K562 (cell line): ENCODE data around the gene NFIL3.

Experiments
- BRD4 ChIP-seq: fragments of 200-600 bp; sonication (generic); IDR thresholded peaks from 2 replicates; pipeline ENCODE4 v1.6.1; 2017; ENCODE audit warnings: inconsistent platforms
- CCAR2 ChIP-seq: fragments of 200-400 bp; formaldehyde crosslinking; IDR thresholded peaks from 2 replicates; pipeline ENCODE4 v1.6.1; 2017; ENCODE audit warnings: mild to moderate bottlenecking, low read depth, low read length
- JUND ChIP-seq, 2 experiments: IDR thresholded peaks; 2 replicates in 1 of 2; 3 replicates in 1 of 2; pipeline ENCODE4 v1.6.1; 2011; ENCODE audit warnings: borderline replicate concordance in 2 of 2, low read depth in 2 of 2, low read length in 2 of 2, improper control_type of control experiment in 1 of 2, missing biosample characterization in 1 of 2, missing genetic modification characterization in 1 of 2, missing genetic modification reagents in 1 of 2
- POLR2A ChIP-seq: fragments of 450-650 bp; conservative IDR thresholded peaks from 2 replicates; pipeline ENCODE4 v1.6.1; 2016
- POLR2AphosphoS5 ChIP-seq: IDR thresholded peaks from 2 replicates; pipeline ENCODE4 v1.6.1; 2011; ENCODE audit warnings: mild to moderate bottlenecking, low read depth, low read length, moderate library complexity; ENCODE audit not compliant: control insufficient read depth, insufficient read depth
- TBP ChIP-seq: optimal IDR thresholded peaks from 2 replicates; pipeline ENCODE3; 2011; ENCODE audit warnings: low read depth, low read length, improper control_type of control experiment
- USF1 ChIP-seq: sonication (generic); formaldehyde crosslinking; IDR thresholded peaks from 2 replicates; pipeline ENCODE4 v1.9.0; 2022; ENCODE audit warnings: mild to moderate bottlenecking, missing genetic modification reagents
- ZBTB49 ChIP-seq: sonication (generic); formaldehyde crosslinking; IDR thresholded peaks from 2 replicates; pipeline ENCODE4 v1.8.0; 2022; ENCODE audit warnings: missing genetic modification reagents, mild to moderate bottlenecking, borderline replicate concordance
- ZNF175 ChIP-seq: fragments of 200-800 bp; sonication (Bioruptor generic); IDR thresholded peaks from 2 replicates; pipeline ENCODE4 v1.6.1; 2016; ENCODE audit warnings: low read depth, mild to moderate bottlenecking, missing genetic modification characterization, missing compliant biosample characterization
- ZNF232 ChIP-seq: sonication (generic); formaldehyde crosslinking; IDR thresholded peaks from 2 replicates; pipeline ENCODE4 v1.8.0; 2022; ENCODE audit warnings: mild to moderate bottlenecking, missing genetic modification reagents
- ZNF449 ChIP-seq: fragments of 250-450 bp; sonication (Bioruptor Pico); IDR thresholded peaks from 2 replicates; pipeline ENCODE4 v1.8.0; 2022; ENCODE audit warnings: moderate library complexity, mild to moderate bottlenecking, inconsistent platforms

- TF ChIP-seq USF1 (CRISPR knock-in tag) (no peak), POLR2A (no peak), ZNF175 (no peak), CCAR2 (no peak), TBP (no peak), ZNF232 (no peak), BRD4 (no peak), ZBTB49 (CRISPR knock-in tag) (no peak), POLR2AphosphoS5 (no peak), ZNF449 (no peak), JUND (IDR thresholded peaks at IDR 0.05; ENCODE audit: borderline replicate concordance, low read depth, low read length) (no peak), JUND (tag; IDR thresholded peaks at IDR 0.05; ENCODE audit: borderline replicate concordance, low read depth, low read length) (no peak)
Measured at GRCh38 chr9:91416096-91416712, 7.4 kb downstream of the NFIL3 start.
